Liver (tissue), 9 donors: Measurements from ENCODE around the gene USP40. TPM values are rescaled to one million over a fixed set of nuclear protein-coding genes. Genes with fewer than 3 reads are reported as not detected.

Experiments
- DNase-seq: peaks from one replicate; pipeline ENCODE4 v3.0.0-alpha.2; 2017; ENCODE audit warnings: low spot score
- H3K27ac ChIP-seq, 2 donors: one replicate each; pipeline ENCODE4 v1.7.0; 2013; ENCODE audit warnings: inconsistent platforms in 2 of 2, low read length in 2 of 2, control low read depth in 1 of 2, low read depth in 1 of 2, mild to moderate bottlenecking in 1 of 2
- H3K27me3 ChIP-seq, 4 donors: one replicate each; pipeline versions ENCODE4 v1.6.1 to v1.7.0; 2013; ENCODE audit warnings: low read length in 3 of 4, inconsistent platforms in 1 of 4, mild to moderate bottlenecking in 1 of 4, moderate library complexity in 1 of 4; ENCODE audit not compliant: control insufficient read depth in 4 of 4, insufficient read depth in 4 of 4
- H3K36me3 ChIP-seq, 4 donors: one replicate each; pipeline versions ENCODE4 v1.6.1 to v1.7.0; 2013; ENCODE audit warnings: low read length in 3 of 4, mild to moderate bottlenecking in 3 of 4, low read depth in 1 of 4, moderate library complexity in 1 of 4; ENCODE audit not compliant: control insufficient read depth in 4 of 4, insufficient read depth in 3 of 4
- H3K4me1 ChIP-seq, 4 donors: one replicate each; pipeline versions ENCODE4 v1.6.1 to v1.7.0; 2013; ENCODE audit warnings: low read length in 3 of 4, mild to moderate bottlenecking in 3 of 4, moderate library complexity in 1 of 4; ENCODE audit not compliant: control insufficient read depth in 4 of 4, insufficient read depth in 4 of 4
- H3K4me3 ChIP-seq, 3 donors: one replicate each; pipeline versions ENCODE4 v1.6.1 to v1.7.0; 2013; ENCODE audit warnings: low read length in 3 of 3, control low read depth in 1 of 3, low read depth in 1 of 3, mild to moderate bottlenecking in 1 of 3
- H3K9ac ChIP-seq, 2 donors: one replicate each; pipeline ENCODE4 v1.7.0; 2013; ENCODE audit warnings: low read length in 2 of 2, mild to moderate bottlenecking in 2 of 2, moderate library complexity in 2 of 2, control low read depth in 1 of 2, low read depth in 1 of 2
- H3K9me3 ChIP-seq, 4 donors: one replicate each; pipeline versions ENCODE4 v1.6.1 to v1.7.0; 2013; ENCODE audit warnings: low read length in 3 of 4; ENCODE audit not compliant: control insufficient read depth in 4 of 4
- ATF3 ChIP-seq: IDR thresholded peaks from 2 replicates; pipeline ENCODE4 v1.6.1; 2016; ENCODE audit warnings: antibody characterized with exemption
- CTCF ChIP-seq: fragments of 150-350 bp; IDR thresholded peaks from 2 replicates; pipeline ENCODE4 v1.5.1; 2017; ENCODE audit warnings: improper control_type of control experiment, low read depth, low read length; ENCODE audit not compliant: missing input control
- EGR1 ChIP-seq, 2 donors: IDR thresholded peaks; 2 replicates each; pipeline ENCODE4 v1.6.1; 2016 to 2018; ENCODE audit warnings: antibody characterized with exemption in 2 of 2, low read depth in 2 of 2
- FOXA1 ChIP-seq: IDR thresholded peaks from 2 replicates; pipeline ENCODE4 v1.6.1; 2016; ENCODE audit warnings: antibody characterized with exemption
- GABPA ChIP-seq, 2 donors: IDR thresholded peaks in 1 of 2; conservative IDR thresholded peaks in 1 of 2; 2 replicates each; pipeline ENCODE4 v1.6.1; 2016; ENCODE audit warnings: antibody characterized with exemption in 2 of 2, mild to moderate bottlenecking in 1 of 2, moderate library complexity in 1 of 2
- HNF4G ChIP-seq: IDR thresholded peaks from 2 replicates; pipeline ENCODE4 v1.6.1; 2016; ENCODE audit warnings: antibody characterized with exemption
- JUND ChIP-seq, 2 donors: IDR thresholded peaks; 2 replicates each; pipeline ENCODE4 v1.6.1; 2016; ENCODE audit warnings: antibody characterized with exemption in 2 of 2
- NR2F2 ChIP-seq: IDR thresholded peaks from 2 replicates; pipeline ENCODE4 v1.6.1; 2016; ENCODE audit warnings: antibody characterized with exemption
- RAD21 ChIP-seq, 2 donors: IDR thresholded peaks; 2 replicates each; pipeline ENCODE4 v1.6.1; 2016; ENCODE audit warnings: antibody characterized with exemption in 2 of 2, mild to moderate bottlenecking in 2 of 2
- REST ChIP-seq: IDR thresholded peaks from 2 replicates; pipeline ENCODE4 v1.6.1; 2016; ENCODE audit warnings: antibody characterized with exemption, mild to moderate bottlenecking
- RXRA ChIP-seq, 2 donors: IDR thresholded peaks; 2 replicates each; pipeline ENCODE4 v1.6.1; 2017 to 2018; ENCODE audit warnings: antibody characterized with exemption in 2 of 2, mild to moderate bottlenecking in 1 of 2
- SP1 ChIP-seq: IDR thresholded peaks from 2 replicates; pipeline ENCODE4 v1.6.1; 2018; ENCODE audit warnings: antibody characterized with exemption, mild to moderate bottlenecking
- TAF1 ChIP-seq: conservative IDR thresholded peaks from 2 replicates; pipeline ENCODE4 v1.6.1; 2016; ENCODE audit warnings: antibody characterized with exemption, mild to moderate bottlenecking
- YY1 ChIP-seq: IDR thresholded peaks from 2 replicates; pipeline ENCODE4 v1.6.1; 2016; ENCODE audit warnings: antibody characterized with exemption, mild to moderate bottlenecking
- ZBTB33 ChIP-seq: IDR thresholded peaks from 2 replicates; pipeline ENCODE4 v1.6.1; 2016; ENCODE audit warnings: antibody characterized with exemption
- WGBS: extraction: QIAGEN DNeasy Blood & Tissue Kit; methylation state at CpG from one replicate; pipeline ENCODE4 v1.1.7; 2013; 5-methylcytosine and 5-hydroxymethylcytosine counted together
- polyA plus RNA-seq, 2 donors: library from polyadenylated mRNA; stranded (reverse) in 1 of 2; unstranded in 1 of 2; fragments of 200-250 nt in 1 of 2; fragments of >200 nt in 1 of 2; fragmentation: Nextera tagmentation in 1 of 2; extraction: Ambion mirVana in 1 of 2; gene quantifications; one replicate each; pipeline versions ENCODE4 v1.2.1 to v1.2.3, GENCODE V29; 2013 to 2015
- total RNA-seq, 2 donors: library from RNA; depleted of rRNA; stranded (reverse); fragments of >200 nt; gene quantifications; one replicate each; pipeline ENCODE4 v1.2.3, GENCODE V29; 2014
- donor health status: healthy.
- donor health status: healthy.
- donor health status: healthy.
- donor health status: healthy.
- donor health status: healthy.

USP40 gene
- total and polyA plus RNA-seq, 4 donors: 12.0 to 29.0 (median 17.1) TPM

- peaks cover 0 to 35% (median 21%) of the 10 kb centered on the region in 4 donors for H3K36me3 ChIP-seq
- no peak overlapping the region for H3K9ac ChIP-seq
- no peaks in the 10 kb centered on the region for H3K4me1 ChIP-seq
- H3K9me3 ChIP-seq: no peaks in the 10 kb centered on the region
- H3K4me3 ChIP-seq: no peak overlapping the region
- no peaks in the 10 kb centered on the region for H3K27me3 ChIP-seq
- H3K27ac ChIP-seq: no peak overlapping the region
- DNase-seq: no peak
- TF ChIP-seq ZBTB33 (no peak), HNF4G (no peak), JUND (IDR thresholded peaks at IDR 0.05) (no peak), RXRA (IDR thresholded peaks at IDR 0.05) (no peak), RAD21 (IDR thresholded peaks at IDR 0.05) (no peak), EGR1 (IDR thresholded peaks at IDR 0.05; ENCODE audit: low read depth in 2 of 2) (no peak), REST (no peak), TAF1 (no peak), YY1 (no peak), NR2F2 (no peak), CTCF (no peak), GABPA (IDR thresholded peaks at IDR 0.05 in 1 of 2, conservative IDR thresholded peaks at IDR 0.05 in 1 of 2) (no peak), ATF3 (no peak), SP1 (no peak)
- WGBS: 91% methylated on average over 7 of the region's 7 CpGs
Observed at GRCh38 chr2:233556881-233557736, 9.5 kb downstream of the USP40 start.

- Histone ChIP-seq H3K9me3 (no peaks in the 10 kb centered on the region), H3K4me1 (no peaks in the 10 kb centered on the region), H3K36me3 (peaks cover 0 to 35% (median 23%) of the 10 kb centered on the region in 4 donors), H3K27ac (no peak overlapping the region), H3K27me3 (no peaks in the 10 kb centered on the region), H3K9ac (no peak overlapping the region), H3K4me3 (no peak overlapping the region)
- DNase-seq: no peak
- TF ChIP-seq NR2F2 (no peak), YY1 (no peak), ZBTB33 (no peak), RAD21 (IDR thresholded peaks at IDR 0.05) (no peak), CTCF (no peak), SP1 (no peak), GABPA (IDR thresholded peaks at IDR 0.05 in 1 of 2, conservative IDR thresholded peaks at IDR 0.05 in 1 of 2) (no peak), TAF1 (no peak), ATF3 (no peak), EGR1 (IDR thresholded peaks at IDR 0.05; ENCODE audit: low read depth in 2 of 2) (no peak), RXRA (IDR thresholded peaks at IDR 0.05) (no peak), FOXA1 (no peak), HNF4G (no peak), JUND (IDR thresholded peaks at IDR 0.05) (no peak)
Observed at GRCh38 chr2:233553366-233553765, 13.2 kb downstream of the USP40 start.
